ENCODE data around the gene AGPAT1.

The AGPAT1 gene

GRCh38 chr6:32133786-32134185 is 42.1 kb downstream of the AGPAT1 start:
- TF ChIP-seq CTCF (IDR thresholded peaks at IDR 0.05; ENCODE audit: control insufficient read depth, insufficient read depth, low read depth, low read length, missing control alignments), result no peak
- no peak overlapping the region for H3K4me3 ChIP-seq (ENCODE audit: control insufficient read depth, low read depth, low read length)
- no peak for DNase-seq (ENCODE audit: low read depth)

GRCh38 chr6:32132110-32132509 is 43.8 kb downstream of the AGPAT1 start:
- TF ChIP-seq CTCF (IDR thresholded peaks at IDR 0.05; ENCODE audit: control insufficient read depth, insufficient read depth, low read depth, low read length, missing control alignments), result no peak
- DNase-seq (ENCODE audit: low read depth), result no peak
- no peak overlapping the region for H3K4me3 ChIP-seq (ENCODE audit: control insufficient read depth, low read depth, low read length)

GRCh38 chr6:32131439-32131948 is 44.4 kb downstream of the AGPAT1 start:
- no peak for DNase-seq (ENCODE audit: low read depth)
- TF ChIP-seq CTCF (IDR thresholded peaks at IDR 0.05; ENCODE audit: control insufficient read depth, insufficient read depth, low read depth, low read length, missing control alignments), result no peak
- no peak overlapping the region for H3K4me3 ChIP-seq (ENCODE audit: control insufficient read depth, low read depth, low read length)

- TF ChIP-seq CTCF (IDR thresholded peaks at IDR 0.05; ENCODE audit: control insufficient read depth, insufficient read depth, low read depth, low read length, missing control alignments), result no peak
- peak overlapping the region; percentile 55 for H3K4me3 ChIP-seq (ENCODE audit: control insufficient read depth, low read depth, low read length)
- no peak for DNase-seq (ENCODE audit: low read depth)
These were observed 46.4 kb downstream of the AGPAT1 start for GRCh38 chr6:32129297-32130088.

GRCh38 chr6:32128751-32129296 is 47.1 kb downstream of the AGPAT1 start:
- peak overlapping the region; percentile 55 for H3K4me3 ChIP-seq (ENCODE audit: control insufficient read depth, low read depth, low read length)
- DNase-seq (ENCODE audit: low read depth), result no peak

More at GRCh38 chr6:32128751-32129296, 47.1 kb downstream of the AGPAT1 start:
- TF ChIP-seq CTCF (IDR thresholded peaks at IDR 0.05; ENCODE audit: control insufficient read depth, insufficient read depth, low read depth, low read length, missing control alignments), result no peak
